Stimulated activated CD4-positive, alpha-beta T cell treated with anti-CD3 and anti-CD28 coated beads, TNF-alpha, amount 100 ng/mL, for 24 hours (primary cell): ENCODE measurements around the gene CDC14C.

ENCODE experiments used
- DNase-seq, 3 experiments: peaks; one replicate each; pipeline ENCODE4 v3.0.0-alpha.2; 2020; ENCODE audit warnings: low read depth in 3 of 3

Gene CDC14C

GRCh38 chr7:48976253-48976652 is 51.9 kb downstream of the CDC14C start:
- no peak for DNase-seq

GRCh38 chr7:48976850-48977249 is 52.5 kb downstream of the CDC14C start:
- DNase-seq: no peak
